NCI-H524 treated with DMSO at 0.1 percent for 48 hours (cell line): Measurements from ENCODE around the gene MEF2C.
"Not testable (repeated sequence)": the region's sequence is repeated elsewhere in the genome, so short reads cannot be mapped to it uniquely, and the experiment has no call there.

Experiments used
- DNase-seq: peaks from one replicate; lab custom pipeline; 2025; lab: John Stamatoyannopoulos, UW

MEF2C gene

GRCh38 chr5:88861231-88861630 lies 21.8 kb downstream of the MEF2C start:
- DNase-seq: no peak

GRCh38 chr5:88860501-88860900 lies 22.5 kb downstream of the MEF2C start:
- no peak for DNase-seq

DNA sequence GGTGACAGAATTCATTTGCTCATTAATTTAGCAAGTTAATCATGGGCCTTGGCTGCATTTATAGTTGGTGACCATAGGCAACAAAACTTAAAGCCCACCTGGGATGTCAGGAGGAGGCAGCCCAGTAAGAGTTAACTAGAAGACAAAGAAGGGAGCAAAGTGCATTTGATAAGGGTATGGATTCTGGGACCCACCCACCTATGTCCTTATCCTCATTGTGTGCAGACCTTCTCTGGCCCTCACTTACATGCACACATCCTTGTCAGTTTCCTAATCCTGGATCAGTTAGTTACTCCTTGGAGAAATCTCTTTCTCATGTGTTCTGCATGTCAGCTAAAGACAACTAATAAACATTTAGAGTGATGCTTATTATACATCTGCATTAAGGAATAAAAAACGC lies 24.6 kb downstream of the MEF2C start:
- no peak for DNase-seq

- DNase-seq: not testable (repeated sequence)
These were observed 26.6 kb downstream of the MEF2C start for GRCh38 chr5:88856381-88856780.

DNA sequence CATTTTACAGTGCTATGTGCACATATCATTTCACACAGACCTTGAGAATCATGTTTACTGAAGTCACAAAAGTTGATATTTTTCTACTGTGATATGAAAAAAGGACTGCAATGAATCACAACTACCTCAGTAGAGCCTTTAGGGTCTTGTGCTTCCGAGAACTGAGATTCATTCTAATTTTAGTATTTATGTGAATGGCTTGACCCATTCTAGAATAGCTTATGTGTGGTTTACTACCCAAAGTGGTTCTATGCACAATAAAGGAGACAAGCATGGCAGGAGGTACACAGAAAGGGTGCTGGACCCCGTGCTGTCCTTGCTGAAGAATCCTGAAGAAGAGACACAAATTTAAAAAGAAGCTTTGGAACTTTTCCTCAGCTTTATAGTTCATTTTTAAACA lies 28.2 kb downstream of the MEF2C start:
- DNase-seq: no peak

DNA sequence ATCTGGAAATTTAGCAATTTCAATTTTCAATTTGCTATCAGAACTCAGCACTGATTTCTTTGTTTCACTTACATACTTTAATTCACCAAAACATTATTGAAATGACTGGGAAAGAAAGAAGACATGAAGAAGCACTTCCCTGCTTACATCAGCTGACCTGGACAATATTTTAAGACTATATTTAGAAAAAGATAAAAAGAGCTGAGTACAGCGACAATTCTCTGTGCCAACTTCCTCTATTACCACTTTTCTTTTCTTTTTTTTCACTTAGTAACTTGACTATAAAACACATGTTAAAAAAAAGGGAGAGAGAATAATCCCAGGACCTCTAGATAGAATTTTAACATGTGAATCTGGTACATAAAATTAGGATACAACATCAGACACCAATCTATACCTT lies 35.6 kb downstream of the MEF2C start:
- no peak for DNase-seq

GRCh38 chr5:88846434-88846833 lies 36.5 kb downstream of the MEF2C start:
- DNase-seq: no peak

DNA sequence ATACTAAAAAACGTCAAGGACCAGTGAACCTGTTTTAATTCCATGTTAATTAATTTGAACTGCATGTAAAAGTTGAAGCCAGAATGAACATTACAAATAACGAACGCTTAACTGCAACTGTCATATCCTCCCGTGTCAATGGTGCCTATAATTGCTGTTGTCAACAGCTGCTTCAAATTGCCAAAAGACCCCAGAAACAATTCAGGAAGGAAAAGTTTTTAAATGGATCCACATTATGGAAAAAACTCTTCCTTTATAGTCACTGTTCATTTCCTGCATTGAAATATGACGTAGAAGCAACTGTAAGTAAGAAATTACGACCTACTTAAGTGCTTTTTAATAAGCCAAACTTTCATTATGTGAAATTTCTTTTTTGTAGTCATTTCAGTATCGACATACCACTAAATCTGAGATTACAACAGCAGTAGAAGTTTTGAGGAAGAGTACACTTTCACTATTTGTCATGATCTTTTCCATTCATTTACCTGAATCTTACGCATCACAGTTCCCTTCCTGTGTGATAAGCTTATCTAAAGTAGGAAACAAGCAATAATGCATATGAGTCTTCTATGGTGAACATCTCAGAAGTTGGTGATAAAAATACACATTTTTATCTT lies 37.8 kb downstream of the MEF2C start:
- DNase-seq: no peak

- no peak for DNase-seq
These were observed 40.2 kb downstream of the MEF2C start for GRCh38 chr5:88842784-88843183.

DNA sequence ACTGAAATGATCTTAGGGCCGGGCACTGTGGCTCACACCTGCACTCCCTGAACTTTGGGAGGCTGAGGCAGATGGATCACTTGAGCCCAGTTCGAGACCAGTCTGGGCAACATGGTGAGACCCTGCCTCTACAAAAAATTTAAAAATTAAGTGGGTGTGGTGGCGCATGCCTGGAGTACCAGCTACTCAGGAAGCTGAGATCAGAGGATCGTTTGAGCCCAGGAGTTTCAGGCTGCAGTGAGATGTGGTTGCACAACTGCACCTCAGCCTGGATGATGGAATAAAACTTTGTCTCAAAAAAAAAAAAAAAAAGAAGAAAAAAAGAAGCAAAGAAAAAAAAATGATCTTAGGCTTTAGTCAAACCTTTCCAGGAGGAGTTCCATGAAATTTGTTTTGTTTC lies 41.8 kb downstream of the MEF2C start:
- DNase-seq: no peak

GRCh38 chr5:88840495-88840894 lies 42.5 kb downstream of the MEF2C start:
- no peak for DNase-seq

- no peak for DNase-seq
These were observed 43.7 kb downstream of the MEF2C start for GRCh38 chr5:88839238-88839637.

- DNase-seq: no peak
These were observed 44.5 kb downstream of the MEF2C start for GRCh38 chr5:88838500-88838899.

DNA sequence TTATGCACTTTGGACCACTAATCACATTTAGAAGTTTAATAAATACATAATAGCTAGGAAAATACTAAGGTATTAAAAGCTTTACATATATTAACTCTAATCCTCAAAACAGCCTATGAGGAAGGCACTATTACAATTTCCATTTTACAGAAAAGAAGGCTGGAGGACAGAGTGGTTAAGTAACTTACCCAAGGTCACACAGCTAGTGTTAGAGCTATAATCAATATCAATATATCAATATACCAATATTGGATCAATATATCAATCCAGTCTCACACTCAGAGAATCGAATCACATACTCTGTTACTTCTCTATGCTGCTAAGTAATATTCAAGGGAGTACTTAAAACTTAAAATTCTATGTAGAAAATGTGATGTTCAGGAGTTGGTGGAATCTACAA lies 45.2 kb downstream of the MEF2C start:
- DNase-seq: no peak

GRCh38 chr5:88837222-88837621 lies 45.8 kb downstream of the MEF2C start:
- no peak for DNase-seq

DNA sequence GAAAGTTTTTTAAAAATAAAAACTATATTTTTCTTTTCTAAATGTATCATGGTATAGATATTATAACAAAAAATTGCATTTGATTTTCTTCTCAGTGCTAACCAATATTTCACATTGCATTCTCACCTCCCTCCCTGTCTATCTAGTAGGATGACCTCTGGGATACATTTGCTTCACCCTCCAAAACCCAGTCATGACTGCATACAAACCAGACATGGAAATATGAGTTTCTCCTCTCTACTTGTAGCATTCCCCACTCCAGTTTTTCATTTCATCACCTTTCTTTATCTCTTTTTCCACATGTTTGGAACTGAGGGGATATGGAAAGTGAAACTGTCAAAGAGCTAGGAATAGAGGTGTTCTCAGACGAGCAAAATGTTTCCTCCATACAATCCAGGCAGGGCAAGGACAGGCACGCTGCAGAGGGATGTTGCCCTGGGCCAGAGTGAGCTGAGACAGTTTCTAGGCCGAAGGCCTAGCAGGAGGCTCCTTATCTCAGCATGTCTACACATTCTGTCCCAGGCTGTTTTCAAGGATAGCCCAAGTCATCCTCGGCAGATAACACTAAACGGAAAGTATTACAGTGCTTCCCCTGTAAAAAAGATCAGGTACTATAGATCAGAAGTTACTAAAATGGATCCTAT lies 46.7 kb downstream of the MEF2C start:
- DNase-seq: no peak

GRCh38 chr5:88834499-88834898 lies 48.5 kb downstream of the MEF2C start:
- DNase-seq: no peak

- DNase-seq: no peak
These were observed 48.9 kb downstream of the MEF2C start for GRCh38 chr5:88834131-88834462.

DNA sequence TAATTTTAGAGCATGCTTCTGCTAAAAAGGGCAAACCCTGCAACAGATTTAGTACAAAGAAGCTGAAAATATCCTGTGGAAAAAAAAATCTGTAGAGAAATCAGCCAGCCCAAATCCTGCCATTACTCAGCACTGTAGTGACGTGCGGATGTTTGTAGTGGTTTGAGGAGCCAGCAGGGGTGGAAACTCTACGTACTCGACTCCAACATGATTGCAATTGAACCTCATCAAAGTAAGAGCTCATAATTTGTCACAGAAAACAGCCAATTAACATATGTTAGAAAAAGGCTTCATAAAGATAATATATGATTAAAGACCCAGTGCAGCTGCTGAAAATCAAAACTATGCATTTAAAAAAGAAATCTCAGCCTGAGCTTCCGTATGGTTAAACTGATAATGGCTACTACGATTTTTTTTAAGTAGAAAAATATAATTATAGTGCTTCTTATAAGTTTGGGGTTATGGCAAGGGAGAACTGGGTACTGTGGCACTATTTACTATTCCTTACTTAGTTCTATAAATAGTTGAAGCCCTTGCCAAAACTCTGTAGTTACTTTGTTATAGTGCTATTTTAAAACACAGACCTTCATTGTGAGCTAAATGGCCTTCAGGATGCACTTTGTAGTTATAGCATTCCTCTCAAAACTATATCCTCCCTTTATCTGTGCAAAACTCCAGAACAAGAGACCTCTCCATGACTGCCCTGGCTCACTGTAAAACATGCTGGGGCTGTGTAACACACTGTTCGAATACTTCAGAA lies 49.4 kb downstream of the MEF2C start:
- DNase-seq: no peak

GRCh38 chr5:88831816-88832215 lies 51.2 kb downstream of the MEF2C start:
- no peak for DNase-seq

DNA sequence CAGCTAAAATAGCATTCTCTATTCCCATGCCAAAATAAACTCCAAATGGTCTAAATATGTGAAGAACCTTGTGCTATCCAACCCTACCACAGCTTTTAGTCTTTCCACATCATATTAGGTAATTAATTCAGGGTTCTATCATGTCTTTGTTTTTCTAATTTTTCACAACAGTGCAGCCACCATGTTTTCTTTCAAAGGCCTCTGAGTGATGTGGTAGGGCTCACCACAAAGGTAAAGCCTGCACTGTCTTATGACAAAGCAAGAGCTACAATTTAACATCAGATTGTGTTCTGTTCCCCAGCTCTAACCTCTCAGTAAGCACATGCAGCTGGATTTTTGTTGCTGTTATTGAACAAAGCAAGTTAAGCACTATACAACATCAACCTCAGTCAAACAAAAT lies 52.4 kb downstream of the MEF2C start:
- no peak for DNase-seq

DNA sequence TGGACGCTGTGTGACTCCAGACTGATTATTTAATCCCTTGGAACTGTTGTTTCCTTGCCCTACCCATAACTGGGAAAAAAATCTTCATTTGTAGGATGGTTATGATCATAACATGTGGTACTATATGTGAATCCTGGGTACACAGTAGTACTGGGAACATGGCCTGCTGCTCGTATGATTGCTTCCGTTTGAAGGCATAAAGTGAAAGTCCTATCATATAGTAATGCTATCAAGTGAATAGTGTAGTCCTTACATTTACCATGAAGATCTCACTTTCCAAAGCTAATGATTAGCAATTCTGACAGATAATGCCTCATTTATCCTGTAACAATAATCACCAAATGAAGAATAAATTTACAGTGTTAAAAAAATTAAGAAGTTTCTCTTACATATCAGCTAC lies 53.2 kb downstream of the MEF2C start:
- no peak for DNase-seq

GRCh38 chr5:88829054-88829453 lies 53.9 kb downstream of the MEF2C start:
- DNase-seq: no peak

GRCh38 chr5:88827997-88828396 lies 55.0 kb downstream of the MEF2C start:
- DNase-seq: no peak
